ENCODE measurements around the gene SLC2A11. TPM values are rescaled to one million over a fixed set of nuclear protein-coding genes. Genes with fewer than 3 reads are reported as not detected.

SLC2A11 gene
- total and polyA plus RNA-seq, 4 donors = 3.4 to 9.0 (median 4.3) TPM

DNA sequence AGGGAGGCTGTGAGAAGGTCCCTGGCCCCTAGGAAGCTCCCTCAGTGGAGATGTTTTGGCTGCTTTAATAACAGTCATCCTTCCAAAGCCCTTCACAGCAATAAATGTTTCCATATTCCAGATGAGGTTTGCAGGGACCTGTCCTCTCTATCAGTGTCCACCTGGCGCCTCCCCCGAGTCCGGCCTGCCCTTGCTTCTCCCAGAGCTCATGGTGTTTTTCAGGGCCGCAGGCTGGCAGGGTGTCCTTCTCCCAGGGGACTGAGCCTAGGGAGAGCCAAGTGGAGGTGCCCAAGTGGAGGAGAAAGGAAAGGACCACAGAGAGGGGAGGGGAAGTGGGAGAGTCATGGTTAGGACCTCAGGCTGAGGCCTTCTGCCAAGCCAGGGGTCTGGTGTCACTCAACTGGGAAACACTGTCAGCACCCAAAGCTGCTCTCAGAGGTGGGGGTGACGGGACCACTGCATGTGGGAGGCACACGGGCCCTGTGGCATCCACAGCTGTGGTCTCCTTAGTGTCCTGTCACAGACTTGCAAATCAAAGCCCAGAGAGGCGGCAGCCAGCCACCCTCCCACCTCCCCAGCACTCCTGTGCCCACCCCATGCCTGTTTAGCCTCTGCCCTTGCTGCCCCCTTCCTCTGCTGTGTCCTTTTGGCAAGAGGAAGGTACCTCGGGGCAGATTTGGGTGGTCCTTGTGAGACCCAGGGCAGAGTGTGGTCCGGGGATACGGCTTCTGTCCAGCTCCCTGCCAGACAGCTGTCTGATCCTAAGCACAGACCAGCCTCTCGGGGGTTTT is 25.3 kb upstream of the SLC2A11 start:
- Histone ChIP-seq H3K4me1 (ENCODE audit: control insufficient read depth in 4 of 4, insufficient read depth in 4 of 4, low read length in 3 of 4) (no peaks in the 10 kb centered on the region), H3K9me3 (ENCODE audit: control insufficient read depth in 4 of 4, low read length in 3 of 4) (no peaks in the 10 kb centered on the region), H3K4me3 (ENCODE audit: low read depth in 1 of 3, low read length in 3 of 3) (no peak overlapping the region), H3K27ac (ENCODE audit: low read depth in 1 of 2, low read length in 2 of 2) (no peak overlapping the region), H3K9ac (ENCODE audit: low read depth in 1 of 2, low read length in 2 of 2) (no peak overlapping the region), H3K27me3 (ENCODE audit: control insufficient read depth in 4 of 4, insufficient read depth in 4 of 4, low read length in 3 of 4) (no peaks in the 10 kb centered on the region), H3K36me3 (ENCODE audit: control insufficient read depth in 4 of 4, insufficient read depth in 3 of 4, low read depth in 1 of 4, low read length in 3 of 4) (peaks cover 3 to 47% (median 9%) of the 10 kb centered on the region in 4 donors)
- WGBS = 85% methylated on average over 11 of the region's 11 CpGs
- TF ChIP-seq FOXA2 (IDR thresholded peaks at IDR 0.05) (no peak), RAD21 (IDR thresholded peaks at IDR 0.05) (no peak), SP1 (IDR thresholded peaks at IDR 0.05) (no peak), EGR1 (IDR thresholded peaks at IDR 0.05; ENCODE audit: low read depth in 2 of 2) (no peak), TAF1 (conservative IDR thresholded peaks at IDR 0.05) (no peak), RXRA (IDR thresholded peaks at IDR 0.05) (no peak), JUND (IDR thresholded peaks at IDR 0.05) (no peak), NR2F2 (IDR thresholded peaks at IDR 0.05) (no peak), FOXA1 (IDR thresholded peaks at IDR 0.05) (no peak), GABPA (IDR thresholded peaks at IDR 0.05 in 1 of 2, conservative IDR thresholded peaks at IDR 0.05 in 1 of 2) (no peak)
- TF ChIP-seq, protein P1, sequence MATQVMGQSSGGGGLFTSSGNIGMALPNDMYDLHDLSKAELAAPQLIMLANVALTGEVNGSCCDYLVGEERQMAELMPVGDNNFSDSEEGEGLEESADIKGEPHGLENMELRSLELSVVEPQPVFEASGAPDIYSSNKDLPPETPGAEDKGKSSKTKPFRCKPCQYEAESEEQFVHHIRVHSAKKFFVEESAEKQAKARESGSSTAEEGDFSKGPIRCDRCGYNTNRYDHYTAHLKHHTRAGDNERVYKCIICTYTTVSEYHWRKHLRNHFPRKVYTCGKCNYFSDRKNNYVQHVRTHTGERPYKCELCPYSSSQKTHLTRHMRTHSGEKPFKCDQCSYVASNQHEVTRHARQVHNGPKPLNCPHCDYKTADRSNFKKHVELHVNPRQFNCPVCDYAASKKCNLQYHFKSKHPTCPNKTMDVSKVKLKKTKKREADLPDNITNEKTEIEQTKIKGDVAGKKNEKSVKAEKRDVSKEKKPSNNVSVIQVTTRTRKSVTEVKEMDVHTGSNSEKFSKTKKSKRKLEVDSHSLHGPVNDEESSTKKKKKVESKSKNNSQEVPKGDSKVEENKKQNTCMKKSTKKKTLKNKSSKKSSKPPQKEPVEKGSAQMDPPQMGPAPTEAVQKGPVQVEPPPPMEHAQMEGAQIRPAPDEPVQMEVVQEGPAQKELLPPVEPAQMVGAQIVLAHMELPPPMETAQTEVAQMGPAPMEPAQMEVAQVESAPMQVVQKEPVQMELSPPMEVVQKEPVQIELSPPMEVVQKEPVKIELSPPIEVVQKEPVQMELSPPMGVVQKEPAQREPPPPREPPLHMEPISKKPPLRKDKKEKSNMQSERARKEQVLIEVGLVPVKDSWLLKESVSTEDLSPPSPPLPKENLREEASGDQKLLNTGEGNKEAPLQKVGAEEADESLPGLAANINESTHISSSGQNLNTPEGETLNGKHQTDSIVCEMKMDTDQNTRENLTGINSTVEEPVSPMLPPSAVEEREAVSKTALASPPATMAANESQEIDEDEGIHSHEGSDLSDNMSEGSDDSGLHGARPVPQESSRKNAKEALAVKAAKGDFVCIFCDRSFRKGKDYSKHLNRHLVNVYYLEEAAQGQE (IDR thresholded peaks at IDR 0.05) = no peak
- TF ChIP-seq, protein P2, sequence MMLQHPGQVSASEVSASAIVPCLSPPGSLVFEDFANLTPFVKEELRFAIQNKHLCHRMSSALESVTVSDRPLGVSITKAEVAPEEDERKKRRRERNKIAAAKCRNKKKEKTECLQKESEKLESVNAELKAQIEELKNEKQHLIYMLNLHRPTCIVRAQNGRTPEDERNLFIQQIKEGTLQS (IDR thresholded peaks at IDR 0.05) = no peak
- TF ChIP-seq, protein P3, sequence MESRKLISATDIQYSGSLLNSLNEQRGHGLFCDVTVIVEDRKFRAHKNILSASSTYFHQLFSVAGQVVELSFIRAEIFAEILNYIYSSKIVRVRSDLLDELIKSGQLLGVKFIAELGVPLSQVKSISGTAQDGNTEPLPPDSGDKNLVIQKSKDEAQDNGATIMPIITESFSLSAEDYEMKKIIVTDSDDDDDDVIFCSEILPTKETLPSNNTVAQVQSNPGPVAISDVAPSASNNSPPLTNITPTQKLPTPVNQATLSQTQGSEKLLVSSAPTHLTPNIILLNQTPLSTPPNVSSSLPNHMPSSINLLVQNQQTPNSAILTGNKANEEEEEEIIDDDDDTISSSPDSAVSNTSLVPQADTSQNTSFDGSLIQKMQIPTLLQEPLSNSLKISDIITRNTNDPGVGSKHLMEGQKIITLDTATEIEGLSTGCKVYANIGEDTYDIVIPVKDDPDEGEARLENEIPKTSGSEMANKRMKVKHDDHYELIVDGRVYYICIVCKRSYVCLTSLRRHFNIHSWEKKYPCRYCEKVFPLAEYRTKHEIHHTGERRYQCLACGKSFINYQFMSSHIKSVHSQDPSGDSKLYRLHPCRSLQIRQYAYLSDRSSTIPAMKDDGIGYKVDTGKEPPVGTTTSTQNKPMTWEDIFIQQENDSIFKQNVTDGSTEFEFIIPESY (IDR thresholded peaks at IDR 0.05) = no peak
- TF ChIP-seq, protein P4, sequence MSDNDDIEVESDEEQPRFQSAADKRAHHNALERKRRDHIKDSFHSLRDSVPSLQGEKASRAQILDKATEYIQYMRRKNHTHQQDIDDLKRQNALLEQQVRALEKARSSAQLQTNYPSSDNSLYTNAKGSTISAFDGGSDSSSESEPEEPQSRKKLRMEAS (IDR thresholded peaks at IDR 0.05) = no peak
- no peak for DNase-seq (ENCODE audit: low spot score)

DNA sequence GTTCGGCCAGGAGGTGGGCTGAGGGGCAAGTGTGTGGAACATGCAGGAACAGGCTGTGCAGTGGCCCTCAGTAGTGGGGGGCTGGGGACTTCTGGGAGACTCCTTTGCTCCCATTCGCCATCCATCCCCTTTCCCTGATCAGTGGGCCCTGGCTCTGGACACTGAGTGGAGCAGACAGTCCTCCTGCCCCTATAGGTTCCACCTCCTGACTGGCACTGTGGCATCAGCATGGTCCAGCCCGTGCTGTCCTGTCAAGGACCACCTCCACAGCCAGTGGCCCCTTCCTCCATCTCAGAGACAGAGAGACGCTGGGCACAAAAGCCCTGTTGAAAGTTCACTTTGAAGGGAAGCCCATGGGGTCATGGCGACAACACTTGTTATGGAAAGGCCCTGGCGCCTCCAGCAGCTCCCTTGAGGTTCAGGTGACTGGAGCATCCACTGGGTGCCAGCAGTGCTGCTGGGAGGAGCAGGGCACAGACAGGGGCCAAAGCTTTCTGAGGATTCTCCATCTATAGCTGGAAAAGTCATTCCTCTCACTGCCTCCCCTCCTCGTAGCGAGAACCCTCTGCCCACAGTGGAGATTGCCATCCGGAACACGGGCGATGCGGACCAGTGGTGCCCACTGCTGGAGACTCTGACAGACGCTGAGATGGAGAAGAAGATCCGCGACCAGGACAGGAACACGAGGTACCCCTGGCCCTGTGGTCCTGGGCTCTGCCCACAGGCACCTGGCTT is 24.5 kb upstream of the SLC2A11 start:
- Histone ChIP-seq H3K36me3 (ENCODE audit: control insufficient read depth in 4 of 4, insufficient read depth in 3 of 4, low read depth in 1 of 4, low read length in 3 of 4) (peaks cover 3 to 42% (median 9%) of the 10 kb centered on the region in 4 donors), H3K27ac (ENCODE audit: low read depth in 1 of 2, low read length in 2 of 2) (no peak overlapping the region), H3K27me3 (ENCODE audit: control insufficient read depth in 4 of 4, insufficient read depth in 4 of 4, low read length in 3 of 4) (no peaks in the 10 kb centered on the region), H3K9me3 (ENCODE audit: control insufficient read depth in 4 of 4, low read length in 3 of 4) (no peaks in the 10 kb centered on the region), H3K4me3 (ENCODE audit: low read depth in 1 of 3, low read length in 3 of 3) (no peak overlapping the region), H3K9ac (ENCODE audit: low read depth in 1 of 2, low read length in 2 of 2) (no peak overlapping the region), H3K4me1 (ENCODE audit: control insufficient read depth in 4 of 4, insufficient read depth in 4 of 4, low read length in 3 of 4) (peaks cover 1 to 2% (median 1%) of the 10 kb centered on the region in 4 donors)
- DNase-seq (ENCODE audit: low spot score) = no peak
- no peak for TF ChIP-seq HNF4G (IDR thresholded peaks at IDR 0.05)
- TF ChIP-seq HNF4A (conservative IDR thresholded peaks at IDR 0.05) = no peak
- no peak for TF ChIP-seq FOXA2 (IDR thresholded peaks at IDR 0.05)
- TF ChIP-seq GABPA (IDR thresholded peaks at IDR 0.05 in 1 of 2, conservative IDR thresholded peaks at IDR 0.05 in 1 of 2) = no peak
- TF ChIP-seq, protein P5, sequence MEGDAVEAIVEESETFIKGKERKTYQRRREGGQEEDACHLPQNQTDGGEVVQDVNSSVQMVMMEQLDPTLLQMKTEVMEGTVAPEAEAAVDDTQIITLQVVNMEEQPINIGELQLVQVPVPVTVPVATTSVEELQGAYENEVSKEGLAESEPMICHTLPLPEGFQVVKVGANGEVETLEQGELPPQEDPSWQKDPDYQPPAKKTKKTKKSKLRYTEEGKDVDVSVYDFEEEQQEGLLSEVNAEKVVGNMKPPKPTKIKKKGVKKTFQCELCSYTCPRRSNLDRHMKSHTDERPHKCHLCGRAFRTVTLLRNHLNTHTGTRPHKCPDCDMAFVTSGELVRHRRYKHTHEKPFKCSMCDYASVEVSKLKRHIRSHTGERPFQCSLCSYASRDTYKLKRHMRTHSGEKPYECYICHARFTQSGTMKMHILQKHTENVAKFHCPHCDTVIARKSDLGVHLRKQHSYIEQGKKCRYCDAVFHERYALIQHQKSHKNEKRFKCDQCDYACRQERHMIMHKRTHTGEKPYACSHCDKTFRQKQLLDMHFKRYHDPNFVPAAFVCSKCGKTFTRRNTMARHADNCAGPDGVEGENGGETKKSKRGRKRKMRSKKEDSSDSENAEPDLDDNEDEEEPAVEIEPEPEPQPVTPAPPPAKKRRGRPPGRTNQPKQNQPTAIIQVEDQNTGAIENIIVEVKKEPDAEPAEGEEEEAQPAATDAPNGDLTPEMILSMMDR (IDR thresholded peaks at IDR 0.05; ENCODE audit: low read depth, low read length, missing input control) = no peak
- TF ChIP-seq, protein P2 (IDR thresholded peaks at IDR 0.05) = no peak
- 90% methylated on average over 16 of the region's 16 CpGs for WGBS

All from liver (tissue), 9 donors.